SK-N-SH treated with all-trans-retinoic acid at 6 μM for 48 hours (cell line): ENCODE data around the gene CSNK1G3.
"Not testable (repeated sequence)": the region's sequence is repeated elsewhere in the genome, so short reads cannot be mapped to it uniquely, and the experiment has no call there.

Experiments used
- ATAC-seq: fragments of 200-7000 bp; cut with Tn5 transposase; 3 replicates; pipeline ENCODE4 v1.9.1; 2020; ENCODE audit warnings: mild to moderate bottlenecking, moderate library complexity
- ARNTL ChIP-seq: fragments of 450-650 bp; formaldehyde crosslinking; IDR thresholded peaks from 2 replicates; pipeline ENCODE4 v1.5.0; 2020; ENCODE audit warnings: low read depth, mild to moderate bottlenecking, moderate library complexity, borderline replicate concordance
- BACH2 ChIP-seq: fragments of 250-450 bp; sonication (Bioruptor Pico); IDR thresholded peaks from 2 replicates; pipeline ENCODE4 v1.9.0; 2021; ENCODE audit warnings: mild to moderate bottlenecking, borderline replicate concordance
- CREB5 ChIP-seq: fragments of 250-450 bp; sonication (Bioruptor Pico); IDR thresholded peaks from 2 replicates; pipeline ENCODE4 v1.5.1; 2020; ENCODE audit warnings: low read depth, mild to moderate bottlenecking, moderate library complexity
- CSDC2 ChIP-seq: fragments of 250-450 bp; sonication (Bioruptor Pico); IDR thresholded peaks from 2 replicates; pipeline ENCODE4 v1.5.0; 2020; ENCODE audit warnings: mild to moderate bottlenecking, moderate library complexity
- CSRNP3 ChIP-seq: fragments of 250-450 bp; sonication (Bioruptor Pico); IDR thresholded peaks from 2 replicates; pipeline ENCODE4 v1.5.1; 2021; ENCODE audit warnings: mild to moderate bottlenecking, moderate library complexity
- ESRRG ChIP-seq: fragments of 250-450 bp; sonication (Bioruptor Pico); IDR thresholded peaks from 2 replicates; pipeline ENCODE4 v1.6.1; 2021; ENCODE audit warnings: mild to moderate bottlenecking
- GLIS3 ChIP-seq: fragments of 250-450 bp; sonication (Bioruptor Pico); IDR thresholded peaks from 2 replicates; pipeline ENCODE4 v1.5.0; 2020; ENCODE audit warnings: mild to moderate bottlenecking, moderate library complexity
- ISL1 ChIP-seq: fragments of 250-450 bp; sonication (Bioruptor Pico); IDR thresholded peaks from 2 replicates; pipeline ENCODE4 v2.1.2; 2022; ENCODE audit warnings: mild to moderate bottlenecking, moderate library complexity
- OSR1 ChIP-seq: fragments of 250-450 bp; sonication (Bioruptor Pico); IDR thresholded peaks from 2 replicates; pipeline ENCODE4 v1.8.0; 2022; ENCODE audit warnings: moderate library complexity, mild to moderate bottlenecking, inconsistent platforms
- PATZ1 ChIP-seq: fragments of 250-450 bp; sonication (Bioruptor Pico); IDR thresholded peaks from 2 replicates; pipeline ENCODE4 v1.8.0; 2020; ENCODE audit warnings: mild to moderate bottlenecking, moderate library complexity, borderline replicate concordance
- POU6F1 ChIP-seq: fragments of 250-450 bp; sonication (Bioruptor Pico); IDR thresholded peaks from 2 replicates; pipeline ENCODE4 v1.8.0; 2021; ENCODE audit warnings: low read depth, mild to moderate bottlenecking, moderate library complexity, borderline replicate concordance
- SNAI2 ChIP-seq: fragments of 250-450 bp; sonication (Bioruptor Pico); IDR thresholded peaks from 2 replicates; pipeline ENCODE4 v1.5.0; 2020; ENCODE audit warnings: mild to moderate bottlenecking, moderate library complexity
- TCF4 ChIP-seq: fragments of 250-450 bp; sonication (Bioruptor Pico); IDR thresholded peaks from 2 replicates; pipeline ENCODE4 v1.8.0; 2021; ENCODE audit warnings: mild to moderate bottlenecking, moderate library complexity, borderline replicate concordance
- TOX ChIP-seq: fragments of 250-450 bp; sonication (Bioruptor Pico); IDR thresholded peaks from 2 replicates; pipeline ENCODE4 v1.8.0; 2021; ENCODE audit warnings: mild to moderate bottlenecking, moderate library complexity, borderline replicate concordance
- TSHZ2 ChIP-seq: fragments of 250-450 bp; sonication (Bioruptor Pico); IDR thresholded peaks from 2 replicates; pipeline ENCODE4 v1.5.0; 2020; ENCODE audit warnings: mild to moderate bottlenecking, moderate library complexity
- ZC3H10 ChIP-seq: fragments of 250-450 bp; sonication (Bioruptor Pico); IDR thresholded peaks from 2 replicates; pipeline ENCODE4 v1.5.1; 2021; ENCODE audit warnings: mild to moderate bottlenecking, moderate library complexity
- ZFP3 ChIP-seq: fragments of 250-450 bp; sonication (Bioruptor Pico); IDR thresholded peaks from 2 replicates; pipeline ENCODE4 v1.5.0; 2020; ENCODE audit warnings: mild to moderate bottlenecking, moderate library complexity
- ZFP30 ChIP-seq: fragments of 450-650 bp; formaldehyde crosslinking; IDR thresholded peaks from 2 replicates; pipeline ENCODE4 v1.5.0; 2022; ENCODE audit warnings: mild to moderate bottlenecking, moderate library complexity
- ZNF565 ChIP-seq: fragments of 450-650 bp; formaldehyde crosslinking; conservative IDR thresholded peaks from 2 replicates; pipeline ENCODE4 v1.5.0; 2020; ENCODE audit warnings: low read depth, mild to moderate bottlenecking, moderate library complexity
- ZNF70 ChIP-seq: fragments of 450-650 bp; formaldehyde crosslinking; IDR thresholded peaks from 2 replicates; pipeline ENCODE4 v1.5.0; 2020; ENCODE audit warnings: mild to moderate bottlenecking, moderate library complexity
- ZNF8 ChIP-seq: fragments of 450-650 bp; formaldehyde crosslinking; IDR thresholded peaks from 2 replicates; pipeline ENCODE4 v1.5.0; 2020; ENCODE audit warnings: mild to moderate bottlenecking, moderate library complexity

Gene CSNK1G3

GRCh38 chr5:123628860-123629544 is 117.0 kb downstream of the CSNK1G3 start:
- ATAC-seq = no peak

GRCh38 chr5:123636006-123636405 is 124.0 kb downstream of the CSNK1G3 start:
- ATAC-seq = no peak
- TF ChIP-seq TSHZ2 (no peak), PATZ1 (CRISPR knock-in tag) (no peak), SNAI2 (CRISPR knock-in tag) (no peak), ARNTL (no peak), TOX (CRISPR knock-in tag) (no peak), ZFP3 (no peak), ZNF565 (CRISPR knock-in tag) (no peak), ZC3H10 (no peak), POU6F1 (no peak), OSR1 (CRISPR knock-in tag) (no peak), CREB5 (CRISPR knock-in tag) (no peak), GLIS3 (CRISPR knock-in tag) (no peak), BACH2 (no peak)

More at GRCh38 chr5:123628860-123629544, 117.0 kb downstream of the CSNK1G3 start:
- no peak for TF ChIP-seq TCF4 (CRISPR knock-in tag)
- no peak for TF ChIP-seq ZFP30 (CRISPR knock-in tag)
- no peak for TF ChIP-seq BACH2
- no peak for TF ChIP-seq ZNF565 (CRISPR knock-in tag)
- no peak for TF ChIP-seq ISL1 (CRISPR knock-in tag)
- TF ChIP-seq ZNF8 (CRISPR knock-in tag) = no peak
- TF ChIP-seq GLIS3 (CRISPR knock-in tag) = no peak
- no peak for TF ChIP-seq SNAI2 (CRISPR knock-in tag)
- no peak for TF ChIP-seq PATZ1 (CRISPR knock-in tag)
- TF ChIP-seq CSDC2 (CRISPR knock-in tag) = no peak
- TF ChIP-seq ESRRG (CRISPR knock-in tag) = no peak
- TF ChIP-seq ZC3H10 = no peak

- ATAC-seq = not testable (repeated sequence)
These were observed 125.1 kb downstream of the CSNK1G3 start for GRCh38 chr5:123637028-123637427.

- ATAC-seq = no peak
- no peak for TF ChIP-seq ZC3H10
- no peak for TF ChIP-seq TCF4 (CRISPR knock-in tag)
- TF ChIP-seq BACH2 = no peak
- TF ChIP-seq OSR1 (CRISPR knock-in tag) = no peak
- TF ChIP-seq ZNF565 (CRISPR knock-in tag) = no peak
- TF ChIP-seq TOX (CRISPR knock-in tag) = no peak
- no peak for TF ChIP-seq GLIS3 (CRISPR knock-in tag)
- TF ChIP-seq ZNF8 (CRISPR knock-in tag) = no peak
- TF ChIP-seq CSRNP3 (CRISPR knock-in tag) = no peak
- no peak for TF ChIP-seq ZNF70 (CRISPR knock-in tag)
- no peak for TF ChIP-seq CREB5 (CRISPR knock-in tag)
These were observed 127.3 kb downstream of the CSNK1G3 start for GRCh38 chr5:123639244-123639643.
